Endothelial cell (in vitro differentiated cells): ENCODE measurements around the gene PPP2R3C. TPM values are rescaled to one million over a fixed set of nuclear protein-coding genes. Genes with fewer than 3 reads are reported as not detected.

Experiments
- DNase-seq: peaks from one replicate; pipeline ENCODE4 v3.0.0; 2021; ENCODE audit warnings: low spot score
- H3K27ac Mint-ChIP-seq: one replicate; pipeline ENCODE4 v1.8.0; 2021; ENCODE audit warnings: mixed read lengths, inconsistent platforms; ENCODE audit not compliant: unreplicated experiment
- H3K27me3 Mint-ChIP-seq: one replicate; pipeline ENCODE4 v1.8.0; 2021; ENCODE audit warnings: mild to moderate bottlenecking, moderate library complexity, mixed read lengths, inconsistent platforms; ENCODE audit not compliant: unreplicated experiment
- H3K36me3 Mint-ChIP-seq: one replicate; pipeline ENCODE4 v1.8.0; 2021; ENCODE audit warnings: mild to moderate bottlenecking, low read depth, mixed read lengths, inconsistent platforms; ENCODE audit not compliant: unreplicated experiment
- H3K4me1 Mint-ChIP-seq: one replicate; pipeline ENCODE4 v1.8.0; 2021; ENCODE audit warnings: mild to moderate bottlenecking, mixed read lengths, inconsistent platforms; ENCODE audit not compliant: unreplicated experiment
- H3K4me3 Mint-ChIP-seq: one replicate; pipeline ENCODE4 v1.8.0; 2021; ENCODE audit warnings: mild to moderate bottlenecking, mixed read lengths, inconsistent platforms; ENCODE audit not compliant: unreplicated experiment
- H3K9me3 Mint-ChIP-seq: one replicate; pipeline ENCODE4 v1.8.0; 2021; ENCODE audit warnings: mixed read lengths, inconsistent platforms; ENCODE audit not compliant: unreplicated experiment
- total RNA-seq: library from RNA; stranded (reverse); fragmentation: NEBNext Ultra II Directional; extraction: Animal tissue kit (Norgen Biotek cat#: 25700); gene quantifications from one replicate; pipeline ENCODE4 v1.2.1, GENCODE V29; 2021; ENCODE audit not compliant: unreplicated experiment
- TF ChIP-seq, protein P1 (sequence below): fragments of 200-600 bp; sonication (generic); IDR thresholded peaks from one replicate; pipeline ENCODE4 v1.5.0; 2021; ENCODE audit warnings: antibody characterized with exemption; ENCODE audit not compliant: unreplicated experiment

PPP2R3C gene
- total RNA-seq, 1 donor from 2014 or later, result 29.1 TPM

DNA sequence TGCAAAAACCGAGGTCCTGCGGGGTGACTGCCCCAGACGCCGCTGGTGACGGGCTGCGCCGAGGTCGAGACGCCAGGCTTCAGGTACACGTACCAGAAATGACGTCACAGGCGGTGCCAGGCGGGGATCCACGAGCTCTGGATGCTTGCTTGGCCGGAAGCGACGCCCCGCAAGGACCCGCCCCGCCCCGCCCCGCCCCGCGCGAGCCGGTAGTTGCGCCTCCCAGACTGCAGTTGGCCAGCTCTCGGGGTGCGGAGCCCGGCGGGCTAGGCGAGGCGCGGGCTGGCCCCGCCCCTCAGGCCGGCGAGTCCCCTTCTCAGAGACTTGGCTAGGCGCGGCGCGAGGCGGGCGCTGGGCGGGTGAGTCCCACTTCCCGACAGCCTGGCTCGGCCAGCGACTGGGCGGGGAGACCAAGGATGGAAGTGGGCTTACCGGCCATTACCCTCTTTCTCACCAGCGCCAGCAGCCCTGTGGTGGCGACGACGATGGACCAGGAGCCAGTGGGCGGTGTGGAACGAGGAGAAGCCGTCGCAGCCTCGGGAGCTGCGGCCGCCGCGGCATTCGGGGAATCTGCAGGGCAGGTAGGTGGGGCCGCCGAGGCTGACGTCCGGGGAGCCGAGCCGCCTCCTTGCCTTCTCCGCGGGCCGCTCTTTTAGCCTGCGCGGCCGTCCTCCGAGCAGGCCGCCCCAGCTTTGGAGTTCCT, 75.6 kb downstream of the PPP2R3C start, which contains the start of gene FAM177A1:
Gene FAM177A1, plus strand, starts transcription at position 225 of the 703 bp plus-strand sequence. Its CDS starts 192 bp downstream, at position 417.
- TF ChIP-seq, protein P1, sequence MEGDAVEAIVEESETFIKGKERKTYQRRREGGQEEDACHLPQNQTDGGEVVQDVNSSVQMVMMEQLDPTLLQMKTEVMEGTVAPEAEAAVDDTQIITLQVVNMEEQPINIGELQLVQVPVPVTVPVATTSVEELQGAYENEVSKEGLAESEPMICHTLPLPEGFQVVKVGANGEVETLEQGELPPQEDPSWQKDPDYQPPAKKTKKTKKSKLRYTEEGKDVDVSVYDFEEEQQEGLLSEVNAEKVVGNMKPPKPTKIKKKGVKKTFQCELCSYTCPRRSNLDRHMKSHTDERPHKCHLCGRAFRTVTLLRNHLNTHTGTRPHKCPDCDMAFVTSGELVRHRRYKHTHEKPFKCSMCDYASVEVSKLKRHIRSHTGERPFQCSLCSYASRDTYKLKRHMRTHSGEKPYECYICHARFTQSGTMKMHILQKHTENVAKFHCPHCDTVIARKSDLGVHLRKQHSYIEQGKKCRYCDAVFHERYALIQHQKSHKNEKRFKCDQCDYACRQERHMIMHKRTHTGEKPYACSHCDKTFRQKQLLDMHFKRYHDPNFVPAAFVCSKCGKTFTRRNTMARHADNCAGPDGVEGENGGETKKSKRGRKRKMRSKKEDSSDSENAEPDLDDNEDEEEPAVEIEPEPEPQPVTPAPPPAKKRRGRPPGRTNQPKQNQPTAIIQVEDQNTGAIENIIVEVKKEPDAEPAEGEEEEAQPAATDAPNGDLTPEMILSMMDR, result no peak
- no peaks in the 10 kb centered on the region for H3K9me3 Mint-ChIP-seq
- peaks cover 7% of the 10 kb centered on the region for H3K4me1 Mint-ChIP-seq
- DNase-seq, result peak; percentile 89
- no peaks in the 10 kb centered on the region for H3K27me3 Mint-ChIP-seq
- no peaks in the 10 kb centered on the region for H3K36me3 Mint-ChIP-seq
- H3K27ac Mint-ChIP-seq, result peak within 1 kb of the TSS; percentile 69
- peak within 1 kb of the TSS; percentile 92 for H3K4me3 Mint-ChIP-seq

DNA sequence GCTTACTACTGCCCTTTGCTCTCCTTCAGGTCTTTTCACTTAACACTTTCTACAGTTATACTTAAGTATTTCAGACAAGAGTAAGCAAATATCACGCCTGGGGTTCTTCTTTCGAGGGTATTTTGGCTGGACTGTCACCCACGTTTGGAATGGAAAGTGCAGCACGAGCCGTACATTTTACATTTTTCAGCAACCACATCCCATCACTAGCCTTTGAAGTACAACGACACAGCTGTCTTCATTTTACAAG, 76.1 kb downstream of the PPP2R3C start:
- no peaks in the 10 kb centered on the region for H3K36me3 Mint-ChIP-seq
- TF ChIP-seq, protein P1, result no peak
- no peak for DNase-seq
- peaks cover 7% of the 10 kb centered on the region for H3K4me1 Mint-ChIP-seq
- H3K27ac Mint-ChIP-seq, result peak overlapping the region; percentile 69
- H3K27me3 Mint-ChIP-seq, result no peaks in the 10 kb centered on the region
- H3K4me3 Mint-ChIP-seq, result peak overlapping the region; percentile 92
- H3K9me3 Mint-ChIP-seq, result no peaks in the 10 kb centered on the region

DNA sequence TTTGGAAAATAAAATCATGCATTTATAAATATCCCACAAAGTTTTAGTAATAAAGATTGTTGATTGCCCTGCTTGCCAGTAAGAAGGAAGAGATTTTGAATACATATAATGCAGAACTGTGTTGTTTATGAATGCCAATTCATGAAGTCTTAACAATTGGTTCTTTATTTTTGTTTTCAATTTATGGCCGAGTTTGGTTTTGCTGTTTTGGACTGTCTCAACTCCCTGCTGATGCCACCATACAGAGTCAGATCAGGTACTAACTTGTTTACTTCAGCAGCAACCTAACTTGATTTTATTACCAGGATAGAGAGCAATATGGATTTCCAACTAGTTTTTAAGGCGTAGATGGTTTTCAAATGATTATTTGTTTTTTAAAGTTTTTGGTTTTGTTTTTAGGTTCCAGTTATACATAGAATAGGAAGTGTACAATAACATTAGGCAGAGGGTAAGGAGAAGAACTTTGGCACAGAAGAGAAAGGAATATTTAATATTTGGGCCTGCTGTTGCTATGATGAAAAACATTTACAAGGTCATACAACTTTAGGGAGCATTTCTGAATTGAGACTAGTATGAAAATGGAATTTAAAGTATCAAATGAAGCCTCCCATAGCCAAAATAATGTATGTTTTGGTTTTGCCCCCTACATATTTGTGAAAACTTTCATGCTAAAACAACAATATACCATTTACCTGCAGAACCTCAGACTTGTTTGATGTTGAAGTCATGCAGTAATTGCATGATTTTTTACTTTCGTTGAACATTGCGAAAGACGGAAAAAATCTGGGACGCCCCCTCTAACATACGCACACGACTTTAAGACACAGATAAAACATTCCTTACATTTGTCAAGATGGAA, 76.6 kb downstream of the PPP2R3C start:
- H3K4me1 Mint-ChIP-seq, result peaks cover 7% of the 10 kb centered on the region
- no peaks in the 10 kb centered on the region for H3K27me3 Mint-ChIP-seq
- TF ChIP-seq, protein P1, result no peak
- DNase-seq, result no peak
- H3K36me3 Mint-ChIP-seq, result no peaks in the 10 kb centered on the region
- H3K27ac Mint-ChIP-seq, result peak overlapping the region; percentile 69
- H3K9me3 Mint-ChIP-seq, result no peaks in the 10 kb centered on the region
- peak overlapping the region; percentile 92 for H3K4me3 Mint-ChIP-seq

DNA sequence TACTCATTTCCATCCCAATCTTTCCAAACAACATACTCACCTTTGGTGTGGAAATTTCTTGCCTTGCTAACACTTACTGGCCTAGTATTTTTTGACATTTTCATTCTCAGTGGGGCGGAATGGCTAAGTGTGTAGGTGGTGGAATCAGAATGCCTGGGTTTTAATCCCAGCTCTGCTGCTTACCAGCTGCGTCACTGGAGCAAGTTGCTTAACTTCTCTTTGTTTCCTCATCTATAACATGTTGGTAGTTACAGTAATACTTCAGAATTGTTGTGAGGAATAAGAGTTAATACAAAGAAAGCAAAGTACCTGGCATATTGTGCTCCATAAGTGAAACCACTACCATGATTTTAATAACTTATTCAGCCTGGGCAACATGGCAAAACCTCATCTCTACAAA, 78.7 kb downstream of the PPP2R3C start:
- peaks cover 3% of the 10 kb centered on the region for H3K36me3 Mint-ChIP-seq
- no peak overlapping the region for H3K4me3 Mint-ChIP-seq
- H3K27ac Mint-ChIP-seq, result no peak overlapping the region

More for the DNA sequence above, 78.7 kb downstream of the PPP2R3C start:
- TF ChIP-seq, protein P1, result no peak
- Mint-ChIP-seq H3K4me1 (peaks cover 7% of the 10 kb centered on the region), H3K9me3 (peaks cover 4% of the 10 kb centered on the region), H3K27me3 (no peaks in the 10 kb centered on the region)
- no peak for DNase-seq
